ENCODE results near the gene CCHCR1.

Gene CCHCR1

DNA sequence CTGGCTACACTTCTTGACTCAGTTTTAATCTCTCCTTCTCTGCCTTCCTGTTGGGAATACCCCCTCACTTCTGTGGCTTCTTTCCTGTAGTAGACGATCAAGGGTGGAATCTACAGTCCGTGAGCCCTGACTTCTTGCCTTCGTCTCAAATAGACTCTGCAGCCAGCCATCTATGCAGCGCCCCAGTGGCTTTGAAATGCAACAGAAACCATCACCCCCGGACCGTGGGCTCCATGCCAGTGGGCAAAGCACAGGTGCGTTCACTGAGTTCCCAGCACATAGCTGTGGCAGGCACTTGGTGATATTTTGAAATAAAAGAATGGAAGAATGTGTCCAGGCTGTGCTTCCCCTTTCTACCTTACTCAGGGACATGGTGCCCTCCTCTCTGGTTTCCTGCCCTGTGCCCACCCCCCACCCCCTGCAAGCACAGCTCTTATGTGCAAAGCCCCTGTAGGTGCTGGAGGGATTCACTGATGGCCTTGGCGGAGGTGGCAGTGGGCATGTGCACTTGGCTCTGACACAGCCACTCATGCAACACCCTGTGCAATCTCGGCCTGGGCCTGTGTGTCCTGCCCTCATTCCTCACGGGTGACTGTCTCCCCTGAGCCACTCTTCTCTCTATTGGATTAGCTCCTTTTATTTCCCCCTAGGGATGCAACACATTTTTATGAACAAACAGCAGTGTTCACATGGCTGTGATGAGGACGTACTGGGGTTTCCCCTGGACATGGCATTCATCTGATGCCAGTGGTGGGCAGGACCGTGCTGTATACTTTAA, 31.8 kb downstream of the CCHCR1 start:
- H3K4me3 ChIP-seq (ENCODE audit: low read depth, low read length): no peak overlapping the region
- TF ChIP-seq, protein P1, sequence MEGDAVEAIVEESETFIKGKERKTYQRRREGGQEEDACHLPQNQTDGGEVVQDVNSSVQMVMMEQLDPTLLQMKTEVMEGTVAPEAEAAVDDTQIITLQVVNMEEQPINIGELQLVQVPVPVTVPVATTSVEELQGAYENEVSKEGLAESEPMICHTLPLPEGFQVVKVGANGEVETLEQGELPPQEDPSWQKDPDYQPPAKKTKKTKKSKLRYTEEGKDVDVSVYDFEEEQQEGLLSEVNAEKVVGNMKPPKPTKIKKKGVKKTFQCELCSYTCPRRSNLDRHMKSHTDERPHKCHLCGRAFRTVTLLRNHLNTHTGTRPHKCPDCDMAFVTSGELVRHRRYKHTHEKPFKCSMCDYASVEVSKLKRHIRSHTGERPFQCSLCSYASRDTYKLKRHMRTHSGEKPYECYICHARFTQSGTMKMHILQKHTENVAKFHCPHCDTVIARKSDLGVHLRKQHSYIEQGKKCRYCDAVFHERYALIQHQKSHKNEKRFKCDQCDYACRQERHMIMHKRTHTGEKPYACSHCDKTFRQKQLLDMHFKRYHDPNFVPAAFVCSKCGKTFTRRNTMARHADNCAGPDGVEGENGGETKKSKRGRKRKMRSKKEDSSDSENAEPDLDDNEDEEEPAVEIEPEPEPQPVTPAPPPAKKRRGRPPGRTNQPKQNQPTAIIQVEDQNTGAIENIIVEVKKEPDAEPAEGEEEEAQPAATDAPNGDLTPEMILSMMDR (IDR thresholded peaks at IDR 0.05; ENCODE audit: borderline replicate concordance, insufficient read depth, low read depth, low read length): no peak

DNA sequence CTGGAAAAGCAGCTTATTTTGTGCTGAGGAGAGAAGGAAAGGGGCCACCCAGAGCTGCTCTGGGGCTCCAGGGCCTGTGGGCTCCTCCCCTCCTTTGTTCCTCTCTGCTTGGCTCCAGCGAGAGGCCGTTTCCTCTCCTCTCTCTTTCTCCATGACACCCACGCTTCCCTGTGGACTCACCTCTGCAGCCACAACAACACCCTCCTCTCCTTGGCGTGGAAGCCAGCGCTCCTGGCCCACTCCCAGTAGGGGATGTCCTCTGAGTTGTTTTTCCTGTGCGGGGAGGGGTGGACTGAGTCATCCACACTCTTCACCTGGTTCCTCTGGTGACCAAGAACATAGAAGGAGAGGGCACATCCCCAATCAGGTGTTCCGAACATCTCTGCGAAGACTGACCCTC, 32.4 kb downstream of the CCHCR1 start:
- TF ChIP-seq, protein P1 (IDR thresholded peaks at IDR 0.05; ENCODE audit: borderline replicate concordance, insufficient read depth, low read depth, low read length): no peak
- no peak overlapping the region for H3K4me3 ChIP-seq (ENCODE audit: low read depth, low read length)

DNA sequence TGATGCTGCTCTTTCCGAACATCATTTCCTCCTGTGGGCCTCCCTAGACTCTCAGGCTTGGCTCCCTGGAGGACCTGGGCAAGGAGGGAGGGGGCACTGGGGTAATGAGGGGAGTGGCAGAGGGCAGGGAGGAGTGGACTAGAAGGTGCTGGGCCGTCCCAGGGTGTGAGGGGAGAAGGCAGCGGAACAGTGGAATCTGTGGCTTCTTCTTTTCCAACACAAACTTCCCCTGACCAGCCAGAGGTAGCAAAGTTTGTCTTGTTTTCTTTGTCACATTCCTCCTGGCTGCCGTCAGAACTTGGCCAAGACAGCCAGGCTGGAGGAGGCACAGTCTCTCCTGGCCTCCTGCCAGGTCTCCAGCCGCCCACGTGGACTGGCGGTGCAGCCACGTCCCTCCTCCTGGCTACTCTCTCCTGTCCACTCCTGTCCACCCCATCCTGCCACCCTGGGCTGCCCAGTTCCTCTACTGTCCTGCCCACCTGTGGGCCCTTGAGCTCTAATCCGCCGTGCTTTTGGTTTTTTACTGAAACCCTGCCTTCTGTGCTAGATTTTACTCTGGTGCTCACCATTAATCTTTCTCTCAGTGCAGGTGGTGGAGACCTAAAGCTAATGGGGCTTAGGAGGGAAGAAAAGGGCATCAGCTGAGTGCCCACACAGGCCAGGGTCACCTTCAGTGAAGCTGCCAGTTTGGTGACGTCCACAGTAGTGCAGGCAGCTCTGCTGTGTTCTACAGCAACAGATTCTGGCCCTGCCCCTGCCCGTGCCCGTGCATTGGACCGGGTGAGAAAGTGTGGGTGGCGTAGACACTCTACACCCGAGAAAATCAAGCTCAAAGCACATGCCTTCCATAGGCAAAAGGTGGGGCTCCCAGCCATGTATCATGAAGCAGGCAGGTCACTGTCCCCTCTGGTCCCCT, 34.6 kb downstream of the CCHCR1 start:
- H3K4me3 ChIP-seq (ENCODE audit: low read depth, low read length): no peak overlapping the region
- TF ChIP-seq, protein P1 (IDR thresholded peaks at IDR 0.05; ENCODE audit: borderline replicate concordance, insufficient read depth, low read depth, low read length): no peak

DNA sequence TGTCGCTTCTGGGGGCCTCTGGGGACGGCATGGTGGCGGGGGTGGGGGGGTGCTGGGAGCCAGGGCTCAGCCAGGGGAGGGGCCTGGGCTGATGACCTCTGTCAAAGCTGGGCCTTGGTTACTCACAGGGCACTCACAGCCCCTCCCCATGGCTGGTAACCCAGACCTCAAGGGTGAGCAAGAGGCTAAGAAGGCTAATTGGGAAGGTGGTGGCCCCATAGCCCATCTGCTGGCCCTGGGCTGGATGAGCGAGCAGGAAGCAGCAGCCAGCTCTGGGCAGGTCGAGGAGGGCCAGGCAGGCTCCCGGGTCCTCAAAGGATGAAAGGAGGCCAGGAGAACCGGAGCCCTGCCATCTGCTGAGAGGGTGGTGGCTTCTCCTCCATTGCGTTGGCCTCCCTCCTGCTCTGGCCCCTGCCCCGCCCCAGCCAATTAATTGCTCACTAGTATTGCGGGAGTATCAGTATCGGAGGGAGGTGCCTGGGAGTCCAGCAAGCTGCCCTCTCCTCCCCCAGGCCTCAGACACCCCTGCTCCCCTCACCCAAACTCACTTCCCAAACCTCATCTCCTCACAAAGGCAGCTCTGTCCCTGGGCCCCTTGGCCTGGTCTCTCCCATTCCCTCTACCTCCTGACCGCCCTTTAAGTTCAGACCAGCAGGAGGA, 36.3 kb downstream of the CCHCR1 start:
- TF ChIP-seq, protein P1 (IDR thresholded peaks at IDR 0.05; ENCODE audit: borderline replicate concordance, insufficient read depth, low read depth, low read length): no peak
- H3K4me3 ChIP-seq (ENCODE audit: low read depth, low read length): no peak overlapping the region

DNA sequence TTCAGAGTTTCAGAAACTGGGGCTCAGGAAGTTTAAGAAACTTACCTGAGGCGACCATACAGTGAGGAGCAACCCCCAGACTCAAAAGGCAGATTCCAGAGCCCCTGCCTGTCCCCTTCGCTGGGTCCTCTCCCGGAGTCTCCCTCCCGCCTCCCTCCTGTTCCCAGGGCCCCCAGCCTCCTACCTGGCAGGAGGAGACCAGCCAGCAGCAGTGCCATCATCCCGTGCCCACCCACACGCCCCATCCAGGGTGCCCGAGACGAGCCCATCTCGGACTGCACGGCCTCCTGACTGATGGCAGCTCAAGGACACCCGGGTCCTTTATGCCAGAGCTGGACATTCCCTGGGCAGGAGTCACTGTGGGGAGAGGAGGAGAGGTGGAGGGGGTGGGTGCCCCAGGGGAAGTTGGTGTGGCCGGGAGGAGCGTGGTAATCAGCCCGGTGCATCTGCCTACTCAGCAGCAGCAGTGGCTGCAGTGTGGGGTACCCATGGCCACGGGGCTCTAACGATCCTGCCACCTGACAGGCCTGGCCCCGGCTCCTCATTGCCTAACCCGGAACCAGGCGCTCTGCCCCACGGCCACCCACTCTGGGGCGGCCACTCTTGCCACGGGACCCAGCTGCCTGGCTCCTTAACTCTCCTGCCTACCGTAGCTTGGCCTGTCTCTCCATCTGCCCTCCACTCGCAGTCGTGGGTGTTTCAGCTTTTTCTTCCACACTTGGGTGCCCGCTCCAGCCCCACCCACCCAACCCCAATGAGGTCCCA, 37.3 kb downstream of the CCHCR1 start, which contains the start of gene CDSN:
Gene CDSN, minus strand, starts transcription at position 296 of the 765 bp plus-strand sequence. Its CDS starts 27 bp downstream, at position 269.
- no peak within 1 kb of the TSS for H3K4me3 ChIP-seq (ENCODE audit: low read depth, low read length)
- TF ChIP-seq, protein P1 (IDR thresholded peaks at IDR 0.05; ENCODE audit: borderline replicate concordance, insufficient read depth, low read depth, low read length): no peak

DNA sequence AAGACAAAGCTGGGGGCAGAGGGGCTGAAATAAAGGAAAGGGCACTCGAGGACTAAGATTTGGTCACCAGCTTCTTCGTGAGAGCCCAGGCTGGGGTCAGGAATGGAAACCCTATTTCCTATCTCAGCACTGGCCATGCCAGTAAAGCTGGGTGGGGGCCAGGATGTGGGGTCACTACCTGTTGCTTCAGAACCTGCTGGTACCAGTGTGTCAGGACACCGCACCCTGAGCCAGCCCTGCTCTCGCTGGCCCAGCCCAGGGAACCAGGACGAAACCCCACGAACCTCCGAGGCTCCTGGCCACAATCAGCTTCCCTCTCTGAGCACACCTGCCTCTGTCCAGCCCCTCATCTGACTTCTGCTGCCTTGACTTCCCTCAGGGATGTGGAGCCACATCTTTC, 39.4 kb downstream of the CCHCR1 start:
- H3K4me3 ChIP-seq (ENCODE audit: low read depth, low read length): no peak overlapping the region
- TF ChIP-seq, protein P1 (IDR thresholded peaks at IDR 0.05; ENCODE audit: borderline replicate concordance, insufficient read depth, low read depth, low read length): no peak
